ENCODE results near the gene HS6ST3. TPM values are rescaled to one million over a fixed set of nuclear protein-coding genes. Genes with fewer than 3 reads are reported as not detected.
"Not testable (repeated sequence)": the region's sequence is repeated elsewhere in the genome, so short reads cannot be mapped to it uniquely, and the experiment has no call there.

The HS6ST3 gene
- total and polyA plus RNA-seq, 8 donors, result 0.03 to 0.15 (median 0.10) TPM

DNA sequence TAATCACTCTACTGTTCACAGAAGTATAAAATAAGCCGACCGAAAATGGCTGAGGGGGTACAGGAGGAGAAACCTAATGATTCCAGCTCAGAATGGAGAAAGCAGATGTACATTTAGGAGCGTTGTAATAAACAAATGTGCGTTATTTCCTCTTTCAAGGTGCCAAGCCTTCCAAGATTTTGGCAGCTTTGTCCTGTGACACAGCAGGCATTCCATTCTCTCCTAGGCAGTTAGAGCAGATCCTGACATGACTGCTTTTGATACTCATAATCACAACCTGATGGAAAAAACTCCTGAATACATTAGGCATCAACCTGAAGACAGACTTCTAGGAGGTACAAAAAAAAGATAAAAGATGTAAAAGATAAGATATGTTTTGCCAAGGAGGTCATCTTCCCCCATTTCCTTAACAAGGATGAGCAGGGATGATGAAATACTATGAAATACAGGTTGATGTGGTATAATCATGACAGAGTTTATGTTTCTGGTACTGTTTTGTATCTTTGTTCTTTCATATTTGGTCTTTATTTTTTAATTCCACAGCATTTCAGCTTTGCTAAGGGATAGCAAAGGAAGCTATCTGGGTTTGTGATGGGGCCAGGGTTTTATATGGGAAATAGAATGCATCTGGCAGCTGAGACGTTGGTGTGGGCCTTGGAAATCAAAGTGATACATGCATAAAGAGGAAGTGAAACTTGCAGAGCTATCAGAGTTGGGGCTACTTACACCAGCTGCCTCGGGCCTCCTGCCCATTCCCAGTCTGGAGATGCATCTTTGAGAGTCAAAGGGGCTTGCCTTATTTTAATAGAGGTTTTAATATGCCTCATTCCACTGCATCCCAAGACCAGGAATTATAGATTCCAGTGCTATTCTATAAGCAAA lies 681.8 kb downstream of the HS6ST3 start:
- Histone ChIP-seq H3K27ac (no peak overlapping the region), H3K27me3 (no peaks in the 10 kb centered on the region), H3K4me1 (no peaks in the 10 kb centered on the region), H3K36me3 (no peaks in the 10 kb centered on the region), H3K9me3 (peaks cover 0 to 9% of the 10 kb centered on the region in 2 donors), H3K4me3 (no peak overlapping the region)
- no peak for ATAC-seq
- peak in 1 of 4 donors; percentile 3 for DNase-seq
- TF ChIP-seq, protein P1, sequence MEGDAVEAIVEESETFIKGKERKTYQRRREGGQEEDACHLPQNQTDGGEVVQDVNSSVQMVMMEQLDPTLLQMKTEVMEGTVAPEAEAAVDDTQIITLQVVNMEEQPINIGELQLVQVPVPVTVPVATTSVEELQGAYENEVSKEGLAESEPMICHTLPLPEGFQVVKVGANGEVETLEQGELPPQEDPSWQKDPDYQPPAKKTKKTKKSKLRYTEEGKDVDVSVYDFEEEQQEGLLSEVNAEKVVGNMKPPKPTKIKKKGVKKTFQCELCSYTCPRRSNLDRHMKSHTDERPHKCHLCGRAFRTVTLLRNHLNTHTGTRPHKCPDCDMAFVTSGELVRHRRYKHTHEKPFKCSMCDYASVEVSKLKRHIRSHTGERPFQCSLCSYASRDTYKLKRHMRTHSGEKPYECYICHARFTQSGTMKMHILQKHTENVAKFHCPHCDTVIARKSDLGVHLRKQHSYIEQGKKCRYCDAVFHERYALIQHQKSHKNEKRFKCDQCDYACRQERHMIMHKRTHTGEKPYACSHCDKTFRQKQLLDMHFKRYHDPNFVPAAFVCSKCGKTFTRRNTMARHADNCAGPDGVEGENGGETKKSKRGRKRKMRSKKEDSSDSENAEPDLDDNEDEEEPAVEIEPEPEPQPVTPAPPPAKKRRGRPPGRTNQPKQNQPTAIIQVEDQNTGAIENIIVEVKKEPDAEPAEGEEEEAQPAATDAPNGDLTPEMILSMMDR (IDR thresholded peaks at IDR 0.05), result no peak
- intact Hi-C loops (cut with DNase I), result no loop called here

DNA sequence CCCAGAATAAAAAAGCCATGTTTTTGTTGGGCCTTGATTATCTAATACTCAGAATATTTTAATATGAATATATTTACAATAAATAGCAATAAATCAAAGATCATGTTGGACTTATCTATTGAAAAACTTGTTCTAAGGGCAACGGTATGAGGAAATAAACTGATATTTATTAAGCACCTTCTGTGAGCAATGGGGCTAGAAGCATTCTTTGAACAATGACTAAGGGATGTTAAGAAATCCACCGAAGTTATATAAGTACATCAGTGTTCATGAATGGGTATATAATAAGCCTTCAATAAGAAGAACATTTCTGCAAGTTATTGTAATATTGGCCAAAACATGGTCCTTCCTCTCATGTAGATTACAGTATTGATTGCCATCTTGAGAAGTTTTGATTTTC lies 682.5 kb downstream of the HS6ST3 start:
- TF ChIP-seq, protein P1 (IDR thresholded peaks at IDR 0.05), result no peak
- ATAC-seq, result no peak
- intact Hi-C loops (cut with DNase I), result no loop called here

DNA sequence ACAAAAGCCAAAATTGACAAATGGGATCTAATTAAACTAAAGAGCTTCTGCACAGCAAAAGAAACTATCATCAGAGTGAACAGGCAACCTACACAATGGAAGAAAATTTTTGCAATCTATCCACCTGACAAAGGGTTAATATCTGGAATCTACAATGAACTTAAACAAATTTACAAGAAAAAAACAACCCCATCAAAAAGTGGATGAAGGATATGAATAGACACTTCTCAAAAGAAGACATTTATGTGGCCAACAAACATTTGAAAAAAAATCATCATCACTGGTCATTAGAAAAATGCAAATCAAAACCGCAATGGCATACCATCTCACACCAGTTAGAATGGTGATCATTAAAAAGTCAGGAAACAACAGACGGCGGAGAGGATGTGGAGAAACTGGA lies 688.4 kb downstream of the HS6ST3 start:
- H3K4me3 ChIP-seq; H3K4me1 ChIP-seq; intact Hi-C loops (cut with DNase I); H3K27me3 ChIP-seq; ATAC-seq; H3K27ac ChIP-seq; DNase-seq; H3K36me3 ChIP-seq: not testable (repeated sequence)
- H3K9me3 ChIP-seq, result peaks cover 0 to 21% of the 10 kb centered on the region in 2 donors

More for the DNA sequence above, 682.5 kb downstream of the HS6ST3 start:
- no peak for DNase-seq
- H3K36me3 ChIP-seq, result no peaks in the 10 kb centered on the region
- peaks cover 0 to 12% of the 10 kb centered on the region in 2 donors for H3K9me3 ChIP-seq
- H3K4me1 ChIP-seq, result no peaks in the 10 kb centered on the region
- no peak overlapping the region for H3K4me3 ChIP-seq
- H3K27me3 ChIP-seq, result no peaks in the 10 kb centered on the region
- H3K27ac ChIP-seq, result no peak overlapping the region

DNA sequence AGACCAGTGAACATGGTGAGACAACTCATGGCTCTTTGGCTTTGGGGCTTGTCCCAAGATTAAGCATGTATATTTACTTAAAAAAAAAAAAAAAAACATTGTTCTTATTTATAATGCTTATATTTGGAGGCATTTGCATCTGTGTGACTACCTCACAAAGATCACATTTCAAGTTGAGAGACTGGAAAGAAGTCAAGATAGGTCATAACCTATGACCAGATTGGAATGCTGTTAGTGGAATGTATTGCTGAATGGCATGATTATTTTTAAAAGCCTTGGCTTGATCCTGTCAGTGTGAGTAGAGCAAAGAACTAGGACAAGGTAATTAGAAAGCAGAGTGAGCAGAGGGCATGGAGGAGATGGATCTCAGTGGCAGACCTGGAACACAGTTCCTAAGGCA lies 689.8 kb downstream of the HS6ST3 start:
- ATAC-seq, result no peak
- intact Hi-C loops (cut with DNase I), result no loop called here
- H3K36me3 ChIP-seq, result no peaks in the 10 kb centered on the region

DNA sequence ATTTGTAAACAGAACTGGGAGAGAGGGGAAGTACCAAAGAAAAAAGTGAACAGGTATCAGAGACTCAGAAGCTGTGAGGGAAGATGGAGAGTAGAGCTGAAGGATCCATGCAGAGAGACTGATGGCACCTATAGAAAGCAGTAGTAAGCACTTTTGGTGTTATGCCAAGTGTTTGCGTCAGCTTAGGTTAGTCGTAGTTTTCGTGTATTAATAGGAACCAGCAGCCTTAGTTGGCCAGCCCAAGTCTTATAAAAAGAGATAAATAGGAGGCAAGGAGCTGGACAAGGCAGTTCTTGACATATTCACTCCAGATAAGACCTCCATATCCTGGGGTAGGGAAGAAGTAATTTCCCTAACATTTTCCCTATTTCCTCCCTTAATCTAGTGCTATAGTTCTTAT lies 690.2 kb downstream of the HS6ST3 start:
- no peak for DNase-seq
- TF ChIP-seq, protein P1 (IDR thresholded peaks at IDR 0.05), result no peak
- intact Hi-C loops (cut with DNase I), result no loop called here
- Histone ChIP-seq H3K36me3 (no peaks in the 10 kb centered on the region), H3K4me3 (no peak overlapping the region), H3K27me3 (no peaks in the 10 kb centered on the region), H3K4me1 (no peaks in the 10 kb centered on the region), H3K9me3 (peaks cover 0 to 20% of the 10 kb centered on the region in 2 donors), H3K27ac (no peak overlapping the region)
- ATAC-seq, result no peak

More for the DNA sequence above, 689.8 kb downstream of the HS6ST3 start:
- Histone ChIP-seq H3K4me1 (no peaks in the 10 kb centered on the region), H3K4me3 (no peak overlapping the region), H3K27ac (no peak overlapping the region), H3K27me3 (no peaks in the 10 kb centered on the region), H3K9me3 (peaks cover 0 to 20% of the 10 kb centered on the region in 2 donors)
- no peak for DNase-seq
- TF ChIP-seq, protein P1 (IDR thresholded peaks at IDR 0.05), result no peak
